Keratinocyte (primary cell): ENCODE results near the gene KCNH6. TPM values are rescaled to one million over a fixed set of nuclear protein-coding genes. Genes with fewer than 3 reads are reported as not detected.

Experiments used
- DNase-seq: peaks from one replicate; pipeline ENCODE4 v3.0.0-alpha.2; 2011; ENCODE audit warnings: low read depth, missing footprints, low spot score
- FAIRE-seq: peaks from 2 replicates; lab custom pipeline; 2011; peaks lifted over from hg19 to GRCh38; lab: Jason Lieb, UNC
- H2AFZ ChIP-seq: 2 replicates; pipeline ENCODE4 v1.6.0; 2012; ENCODE audit warnings: low read length, control low read depth, inconsistent platforms; ENCODE audit not compliant: control insufficient read depth
- H3K27ac ChIP-seq: 2 replicates; pipeline ENCODE4 v1.5.1; 2011; ENCODE audit warnings: low read length; ENCODE audit not compliant: control insufficient read depth, insufficient read depth
- H3K27me3 ChIP-seq: 3 replicates; pipeline ENCODE4 v1.6.0; 2011; ENCODE audit warnings: low read length; ENCODE audit not compliant: control insufficient read depth, insufficient read depth; ENCODE audit errors: extremely low read depth
- H3K36me3 ChIP-seq, 2 experiments: 2 replicates in 1 of 2; 3 replicates in 1 of 2; pipeline ENCODE4 v1.5.1; 2011; ENCODE audit warnings: low read length in 2 of 2, mild to moderate bottlenecking in 1 of 2; ENCODE audit not compliant: control insufficient read depth in 2 of 2, insufficient read depth in 2 of 2; ENCODE audit errors: extremely low read depth in 1 of 2
- H3K4me1 ChIP-seq: 3 replicates; pipeline ENCODE4 v1.5.1; 2011; ENCODE audit warnings: low read length; ENCODE audit not compliant: control insufficient read depth, insufficient read depth; ENCODE audit errors: extremely low read depth
- H3K4me2 ChIP-seq: 3 replicates; pipeline ENCODE4 v1.6.0; 2011; ENCODE audit warnings: low read depth, low read length; ENCODE audit not compliant: control insufficient read depth, insufficient read depth; ENCODE audit errors: extremely low read depth
- H3K4me3 ChIP-seq, 3 experiments: fragments of 200-600 bp in 1 of 3; sonication (generic) in 1 of 3; 2 replicates in 2 of 3; 3 replicates in 1 of 3; pipeline ENCODE4 v1.5.1; 2011 to 2016; ENCODE audit warnings: low read length in 3 of 3, mild to moderate bottlenecking in 3 of 3, control low read depth in 2 of 3, inconsistent platforms in 1 of 3, low read depth in 1 of 3, mixed read lengths in 1 of 3, mixed run types in 1 of 3, moderate library complexity in 1 of 3; ENCODE audit not compliant: control insufficient read depth in 2 of 3, insufficient read depth in 2 of 3; ENCODE audit errors: extremely low read depth in 1 of 3
- H3K79me2 ChIP-seq: 2 replicates; pipeline ENCODE4 v1.6.0; 2012; ENCODE audit warnings: low read length; ENCODE audit not compliant: control insufficient read depth, insufficient read depth
- H3K9ac ChIP-seq: 3 replicates; pipeline ENCODE4 v1.6.0; 2011; ENCODE audit warnings: low read length; ENCODE audit not compliant: control insufficient read depth, insufficient read depth; ENCODE audit errors: extremely low read depth
- H3K9me1 ChIP-seq: 3 replicates; pipeline ENCODE4 v1.6.0; 2011; ENCODE audit warnings: low read length; ENCODE audit not compliant: control insufficient read depth, insufficient read depth; ENCODE audit errors: extremely low read depth
- H3K9me3 ChIP-seq: 2 replicates; pipeline ENCODE4 v1.5.1; 2012; ENCODE audit warnings: low read depth, low read length; ENCODE audit not compliant: control insufficient read depth
- H4K20me1 ChIP-seq: 3 replicates; pipeline ENCODE4 v1.6.0; 2011; ENCODE audit warnings: low read length; ENCODE audit not compliant: control insufficient read depth, insufficient read depth; ENCODE audit errors: extremely low read depth
- EZH2 ChIP-seq: IDR thresholded peaks from one replicate; pipeline ENCODE4 v1.6.1; 2012; ENCODE audit warnings: inconsistent platforms, mild to moderate bottlenecking, low read length, moderate library complexity
- dilution Hi-C: fragments of 300-500 bp; cut with MboI; formaldehyde crosslinking; loops from one replicate; pipeline ENCODE4 v1.7.0; 2020; ENCODE audit warnings: low sequenced_read_pairs; ENCODE audit not compliant: extremely low pct_ligation_motif_present
- polyA plus RNA-seq, 5 experiments: library from polyadenylated mRNA; depleted of rRNA in 3 of 5; stranded (reverse) in 3 of 5; stranded (forward) in 1 of 5; unstranded in 1 of 5; fragments of >200 nt; gene quantifications; 1 replicate in 1 of 5; 2 replicates in 3 of 5; 3 replicates in 1 of 5; pipeline versions ENCODE4 v1.2.1 to v1.2.3, GENCODE V29; 2011 to 2012; ENCODE audit warnings: missing spikeins in 2 of 5, low read depth in 1 of 5, low replicate concordance in 1 of 5
- TF ChIP-seq, protein P1 (sequence below), 3 experiments: IDR thresholded peaks in 1 of 3; conservative IDR thresholded peaks in 1 of 3; optimal IDR thresholded peaks in 1 of 3; 2 replicates in 2 of 3; 3 replicates in 1 of 3; pipeline versions ENCODE3 to v1.5.1; 2011; ENCODE audit warnings: low read length in 3 of 3, mild to moderate bottlenecking in 3 of 3, moderate library complexity in 2 of 3, control low read depth in 1 of 3, inconsistent platforms in 1 of 3; ENCODE audit not compliant: insufficient read depth in 2 of 3; ENCODE audit errors: extremely low read depth in 1 of 3

KCNH6 gene
- polyA plus RNA-seq, 1 donor (not counting 4 experiments of a cell fraction or from before 2014, with no cell fraction given) = not detected

DNA sequence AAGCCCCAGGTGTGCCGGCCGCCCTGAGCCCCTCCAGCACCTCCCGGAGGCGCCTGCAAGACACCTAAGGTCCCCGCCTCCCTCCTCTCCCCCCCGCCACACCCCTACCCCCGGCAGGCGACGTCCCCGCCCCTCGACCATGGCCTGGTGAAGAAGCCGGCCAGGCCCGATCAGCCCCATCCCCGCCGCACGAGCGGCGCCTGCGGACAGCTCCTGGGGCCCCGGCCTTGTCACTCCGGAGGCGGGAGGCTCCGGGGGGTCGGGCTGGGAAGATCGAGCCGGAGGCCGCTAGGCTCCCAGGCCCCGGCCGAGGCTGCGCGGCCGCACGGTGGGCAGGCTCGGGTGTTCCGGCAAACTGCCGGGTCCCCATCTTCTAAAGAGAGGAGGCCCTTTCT is 46.7 kb upstream of the KCNH6 start:
- dilution Hi-C loops = no loop called here
- no peaks in the 10 kb centered on the region for H4K20me1 ChIP-seq
- H3K27me3 ChIP-seq = peaks cover 30% of the 10 kb centered on the region
- no peaks in the 10 kb centered on the region for H3K36me3 ChIP-seq
- no peaks in the 10 kb centered on the region for H3K9me3 ChIP-seq
- H3K9me1 ChIP-seq = no peaks in the 10 kb centered on the region
- TF ChIP-seq, protein P1, sequence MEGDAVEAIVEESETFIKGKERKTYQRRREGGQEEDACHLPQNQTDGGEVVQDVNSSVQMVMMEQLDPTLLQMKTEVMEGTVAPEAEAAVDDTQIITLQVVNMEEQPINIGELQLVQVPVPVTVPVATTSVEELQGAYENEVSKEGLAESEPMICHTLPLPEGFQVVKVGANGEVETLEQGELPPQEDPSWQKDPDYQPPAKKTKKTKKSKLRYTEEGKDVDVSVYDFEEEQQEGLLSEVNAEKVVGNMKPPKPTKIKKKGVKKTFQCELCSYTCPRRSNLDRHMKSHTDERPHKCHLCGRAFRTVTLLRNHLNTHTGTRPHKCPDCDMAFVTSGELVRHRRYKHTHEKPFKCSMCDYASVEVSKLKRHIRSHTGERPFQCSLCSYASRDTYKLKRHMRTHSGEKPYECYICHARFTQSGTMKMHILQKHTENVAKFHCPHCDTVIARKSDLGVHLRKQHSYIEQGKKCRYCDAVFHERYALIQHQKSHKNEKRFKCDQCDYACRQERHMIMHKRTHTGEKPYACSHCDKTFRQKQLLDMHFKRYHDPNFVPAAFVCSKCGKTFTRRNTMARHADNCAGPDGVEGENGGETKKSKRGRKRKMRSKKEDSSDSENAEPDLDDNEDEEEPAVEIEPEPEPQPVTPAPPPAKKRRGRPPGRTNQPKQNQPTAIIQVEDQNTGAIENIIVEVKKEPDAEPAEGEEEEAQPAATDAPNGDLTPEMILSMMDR (optimal IDR thresholded peaks at IDR 0.05 in 1 of 3, IDR thresholded peaks at IDR 0.05 in 1 of 3, conservative IDR thresholded peaks at IDR 0.05 in 1 of 3; ENCODE audit: extremely low read depth in 1 of 3, insufficient read depth in 2 of 3, low read length in 3 of 3) = no peak
- no peak for TF ChIP-seq EZH2
- no peak overlapping the region for H3K9ac ChIP-seq
- H3K4me2 ChIP-seq = peak overlapping the region; percentile 58
- no peak overlapping the region for H2AFZ ChIP-seq
- peak overlapping the region in 1 of 3 experiments; percentile 54 for H3K4me3 ChIP-seq
- no peaks in the 10 kb centered on the region for H3K79me2 ChIP-seq
- H3K27ac ChIP-seq = no peak overlapping the region
- peaks cover 16% of the 10 kb centered on the region for H3K4me1 ChIP-seq
- FAIRE-seq (no peak), DNase-seq (no peak)

DNA sequence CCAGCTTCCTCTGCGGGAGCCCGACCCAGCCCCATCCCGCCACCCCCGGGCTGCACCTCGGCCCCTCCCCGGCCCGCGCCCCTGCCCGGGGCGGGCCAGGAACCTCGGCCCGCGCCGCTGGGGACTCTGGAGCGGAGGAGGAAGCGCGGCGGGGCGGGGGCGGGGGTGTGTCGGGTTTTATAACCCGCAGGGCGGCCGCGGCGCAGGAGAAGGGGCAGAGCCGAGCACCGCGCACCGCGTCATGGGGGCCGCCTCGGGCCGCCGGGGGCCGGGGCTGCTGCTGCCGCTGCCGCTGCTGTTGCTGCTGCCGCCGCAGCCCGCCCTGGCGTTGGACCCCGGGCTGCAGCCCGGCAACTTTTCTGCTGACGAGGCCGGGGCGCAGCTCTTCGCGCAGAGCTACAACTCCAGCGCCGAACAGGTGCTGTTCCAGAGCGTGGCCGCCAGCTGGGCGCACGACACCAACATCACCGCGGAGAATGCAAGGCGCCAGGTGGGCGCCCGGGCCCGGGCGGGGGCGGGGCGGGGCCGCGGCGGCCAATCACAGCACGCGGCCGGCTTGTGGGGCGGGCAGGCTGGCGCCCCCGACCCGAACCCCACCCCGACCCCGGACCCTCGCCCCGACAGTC is 46.2 kb upstream of the KCNH6 start, which contains the start of gene ACE:
ACE (plus strand) TSS at position 208 of the 626 bp plus-strand sequence; CDS start at position 242, 34 bp downstream.
- no peaks in the 10 kb centered on the region for H3K79me2 ChIP-seq
- dilution Hi-C loops = no loop called here
- H3K36me3 ChIP-seq = no peaks in the 10 kb centered on the region
- H3K9me1 ChIP-seq = no peaks in the 10 kb centered on the region
- H3K4me3 ChIP-seq = peak within 1 kb of the TSS in 2 of 3 experiments; percentile 44 to 54
- H3K9ac ChIP-seq = no peak within 1 kb of the TSS
- peaks cover 30% of the 10 kb centered on the region for H3K27me3 ChIP-seq
- TF ChIP-seq, protein P1 (optimal IDR thresholded peaks at IDR 0.05 in 1 of 3, IDR thresholded peaks at IDR 0.05 in 1 of 3, conservative IDR thresholded peaks at IDR 0.05 in 1 of 3; ENCODE audit: extremely low read depth in 1 of 3, insufficient read depth in 2 of 3, low read length in 3 of 3) = no peak
- DNase-seq = no peak
- no peak within 1 kb of the TSS for H3K27ac ChIP-seq
- peaks cover 19% of the 10 kb centered on the region for H3K4me1 ChIP-seq
- no peaks in the 10 kb centered on the region for H3K9me3 ChIP-seq
- peak within 1 kb of the TSS; percentile 19 for H2AFZ ChIP-seq
- no peaks in the 10 kb centered on the region for H4K20me1 ChIP-seq
- peak within 1 kb of the TSS; percentile 58 for H3K4me2 ChIP-seq
- FAIRE-seq = no peak
